Measurements from ENCODE around the gene RSPH3.

The RSPH3 gene

GRCh38 chr6:158924499-158925455 lies 75.2 kb downstream of the RSPH3 start:
- no peaks in the 10 kb centered on the region for H3K27me3 Mint-ChIP-seq (ENCODE audit: low read depth, poor library complexity)
- TF ChIP-seq CTCF (IDR thresholded peaks at IDR 0.05): no peak
- H3K9me3 Mint-ChIP-seq: no peaks in the 10 kb centered on the region
- H3K36me3 Mint-ChIP-seq (ENCODE audit: low read depth): no peaks in the 10 kb centered on the region
- DNase-seq: no peak
- no peak overlapping the region for H3K4me3 Mint-ChIP-seq
- no peak overlapping the region for H3K27ac Mint-ChIP-seq
- H3K4me1 Mint-ChIP-seq: peaks cover 34% of the 10 kb centered on the region

GRCh38 chr6:158923805-158924498 lies 76.0 kb downstream of the RSPH3 start:
- H3K27ac Mint-ChIP-seq: no peak overlapping the region
- H3K9me3 Mint-ChIP-seq: no peaks in the 10 kb centered on the region
- no peaks in the 10 kb centered on the region for H3K27me3 Mint-ChIP-seq (ENCODE audit: low read depth, poor library complexity)
- H3K4me3 Mint-ChIP-seq: no peak overlapping the region
- no peaks in the 10 kb centered on the region for H3K36me3 Mint-ChIP-seq (ENCODE audit: low read depth)
- peaks cover 36% of the 10 kb centered on the region for H3K4me1 Mint-ChIP-seq
- TF ChIP-seq CTCF (IDR thresholded peaks at IDR 0.05): no peak
- no peak for DNase-seq

Measured in nephron progenitor cell (in vitro differentiated cells).